HEK293 (cell line): ENCODE measurements around the gene C1orf21.

Experiments
- GLI4 ChIP-seq: fragments of 450-650 bp; formaldehyde crosslinking; IDR thresholded peaks from 2 replicates; pipeline ENCODE4 v1.5.1; 2016; ENCODE audit warnings: missing biosample characterization, missing genetic modification characterization
- KLF1 ChIP-seq: fragments of 450-650 bp; formaldehyde crosslinking; IDR thresholded peaks from 2 replicates; pipeline ENCODE4 v1.5.1; 2016; ENCODE audit warnings: missing biosample characterization, missing genetic modification characterization
- RBAK ChIP-seq: fragments of 450-650 bp; formaldehyde crosslinking; IDR thresholded peaks from 2 replicates; pipeline ENCODE4 v1.5.1; 2016; ENCODE audit warnings: missing biosample characterization, missing genetic modification characterization
- TSHZ1 ChIP-seq: fragments of 450-650 bp; formaldehyde crosslinking; IDR thresholded peaks from 2 replicates; pipeline ENCODE4 v1.5.1; 2016; ENCODE audit warnings: missing biosample characterization, missing genetic modification characterization, borderline replicate concordance
- ZBTB44 ChIP-seq: fragments of 450-650 bp; IDR thresholded peaks from 2 replicates; pipeline ENCODE4 v1.5.1; 2018; ENCODE audit warnings: missing biosample characterization, mild to moderate bottlenecking, missing genetic modification characterization
- ZBTB8A ChIP-seq: fragments of 450-650 bp; formaldehyde crosslinking; IDR thresholded peaks from 2 replicates; pipeline ENCODE4 v1.5.1; 2016; ENCODE audit warnings: missing biosample characterization, missing genetic modification characterization
- ZNF148 ChIP-seq: fragments of 450-650 bp; formaldehyde crosslinking; IDR thresholded peaks from 2 replicates; pipeline ENCODE4 v1.5.0; 2017; ENCODE audit warnings: missing biosample characterization, missing genetic modification characterization, borderline replicate concordance
- ZNF280D ChIP-seq: fragments of 450-650 bp; formaldehyde crosslinking; IDR thresholded peaks from 2 replicates; pipeline ENCODE4 v1.5.1; 2016; ENCODE audit warnings: missing biosample characterization, missing genetic modification characterization
- ZNF292 ChIP-seq: fragments of 450-650 bp; formaldehyde crosslinking; IDR thresholded peaks from 2 replicates; pipeline ENCODE4 v1.5.1; 2016; ENCODE audit warnings: low read depth, missing biosample characterization, missing genetic modification characterization, borderline replicate concordance
- ZNF391 ChIP-seq: fragments of 450-650 bp; formaldehyde crosslinking; IDR thresholded peaks from 2 replicates; pipeline ENCODE4 v1.5.1; 2016; ENCODE audit warnings: low read depth, missing biosample characterization, missing genetic modification characterization, borderline replicate concordance
- ZNF544 ChIP-seq: fragments of 450-650 bp; formaldehyde crosslinking; IDR thresholded peaks from 2 replicates; pipeline ENCODE4 v1.5.0; 2017; ENCODE audit warnings: missing biosample characterization, missing genetic modification characterization
- ZNF549 ChIP-seq: fragments of 450-650 bp; IDR thresholded peaks from 2 replicates; pipeline ENCODE4 v1.5.1; 2018; ENCODE audit warnings: missing biosample characterization, missing genetic modification characterization, mild to moderate bottlenecking, inconsistent platforms, moderate library complexity
- ZNF560 ChIP-seq: fragments of 450-650 bp; formaldehyde crosslinking; IDR thresholded peaks from 2 replicates; pipeline ENCODE4 v1.5.1; 2017; ENCODE audit warnings: missing biosample characterization, missing genetic modification characterization, borderline replicate concordance
- ZNF600 ChIP-seq: fragments of 450-650 bp; formaldehyde crosslinking; IDR thresholded peaks from 2 replicates; pipeline ENCODE4 v1.5.1; 2016; ENCODE audit warnings: missing biosample characterization, missing genetic modification characterization
- ZNF664 ChIP-seq: fragments of 450-650 bp; formaldehyde crosslinking; IDR thresholded peaks from 2 replicates; pipeline ENCODE4 v1.5.1; 2016; ENCODE audit warnings: missing biosample characterization, missing genetic modification characterization
- ZNF670 ChIP-seq: fragments of 450-650 bp; formaldehyde crosslinking; IDR thresholded peaks from 2 replicates; pipeline ENCODE4 v1.5.1; 2016; ENCODE audit warnings: missing biosample characterization, missing genetic modification characterization, low read depth
- ZNF791 ChIP-seq: fragments of 450-650 bp; formaldehyde crosslinking; IDR thresholded peaks from 2 replicates; pipeline ENCODE4 v1.5.1; 2016; ENCODE audit warnings: missing biosample characterization, missing genetic modification characterization
- TF ChIP-seq, protein P1 (sequence below): fragments of 450-650 bp; formaldehyde crosslinking; IDR thresholded peaks from 2 replicates; pipeline ENCODE4 v1.5.1; 2016; ENCODE audit warnings: missing biosample characterization, missing genetic modification characterization
- TF ChIP-seq, protein P2 (sequence below): fragments of 450-650 bp; formaldehyde crosslinking; IDR thresholded peaks from 2 replicates; pipeline ENCODE4 v1.5.1; 2017; ENCODE audit warnings: missing biosample characterization, missing genetic modification characterization
- TF ChIP-seq, protein P3 (sequence below): fragments of 450-650 bp; formaldehyde crosslinking; IDR thresholded peaks from 2 replicates; pipeline ENCODE4 v1.5.1; 2017; ENCODE audit warnings: missing biosample characterization, mild to moderate bottlenecking, missing genetic modification characterization, moderate library complexity
- TF ChIP-seq, protein P4 (sequence below): fragments of 450-650 bp; formaldehyde crosslinking; IDR thresholded peaks from 2 replicates; pipeline ENCODE4 v1.5.1; 2016; ENCODE audit warnings: missing biosample characterization, missing genetic modification characterization

The C1orf21 gene

GRCh38 chr1:184390889-184391288 lies 4.1 kb downstream of the C1orf21 start (continued):
- TF ChIP-seq GLI4 (no peak), ZBTB8A (tag by site-specific recombination) (0 out of 2 replicates have a peak, but pooled peaks have one; percentile 47), ZNF549 (tag by site-specific recombination) (no peak), TSHZ1 (tag by site-specific recombination) (no peak), RBAK (tag by site-specific recombination) (no peak), ZNF560 (tag by site-specific recombination) (no peak), ZNF148 (tag by site-specific recombination) (no peak), ZNF280D (tag by site-specific recombination) (no peak), KLF1 (tag by site-specific recombination) (no peak), ZNF600 (tag by site-specific recombination) (no peak), ZNF391 (tag by site-specific recombination) (no peak), ZNF664 (tag by site-specific recombination) (no peak), ZNF670 (no peak), ZNF292 (tag by site-specific recombination) (no peak), ZNF544 (tag by site-specific recombination) (no peak), ZBTB44 (tag by site-specific recombination) (peak; percentile 92), ZNF791 (no peak)
- TF ChIP-seq, protein P1, sequence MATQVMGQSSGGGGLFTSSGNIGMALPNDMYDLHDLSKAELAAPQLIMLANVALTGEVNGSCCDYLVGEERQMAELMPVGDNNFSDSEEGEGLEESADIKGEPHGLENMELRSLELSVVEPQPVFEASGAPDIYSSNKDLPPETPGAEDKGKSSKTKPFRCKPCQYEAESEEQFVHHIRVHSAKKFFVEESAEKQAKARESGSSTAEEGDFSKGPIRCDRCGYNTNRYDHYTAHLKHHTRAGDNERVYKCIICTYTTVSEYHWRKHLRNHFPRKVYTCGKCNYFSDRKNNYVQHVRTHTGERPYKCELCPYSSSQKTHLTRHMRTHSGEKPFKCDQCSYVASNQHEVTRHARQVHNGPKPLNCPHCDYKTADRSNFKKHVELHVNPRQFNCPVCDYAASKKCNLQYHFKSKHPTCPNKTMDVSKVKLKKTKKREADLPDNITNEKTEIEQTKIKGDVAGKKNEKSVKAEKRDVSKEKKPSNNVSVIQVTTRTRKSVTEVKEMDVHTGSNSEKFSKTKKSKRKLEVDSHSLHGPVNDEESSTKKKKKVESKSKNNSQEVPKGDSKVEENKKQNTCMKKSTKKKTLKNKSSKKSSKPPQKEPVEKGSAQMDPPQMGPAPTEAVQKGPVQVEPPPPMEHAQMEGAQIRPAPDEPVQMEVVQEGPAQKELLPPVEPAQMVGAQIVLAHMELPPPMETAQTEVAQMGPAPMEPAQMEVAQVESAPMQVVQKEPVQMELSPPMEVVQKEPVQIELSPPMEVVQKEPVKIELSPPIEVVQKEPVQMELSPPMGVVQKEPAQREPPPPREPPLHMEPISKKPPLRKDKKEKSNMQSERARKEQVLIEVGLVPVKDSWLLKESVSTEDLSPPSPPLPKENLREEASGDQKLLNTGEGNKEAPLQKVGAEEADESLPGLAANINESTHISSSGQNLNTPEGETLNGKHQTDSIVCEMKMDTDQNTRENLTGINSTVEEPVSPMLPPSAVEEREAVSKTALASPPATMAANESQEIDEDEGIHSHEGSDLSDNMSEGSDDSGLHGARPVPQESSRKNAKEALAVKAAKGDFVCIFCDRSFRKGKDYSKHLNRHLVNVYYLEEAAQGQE (tag by site-specific recombination): no peak
- TF ChIP-seq, protein P2, sequence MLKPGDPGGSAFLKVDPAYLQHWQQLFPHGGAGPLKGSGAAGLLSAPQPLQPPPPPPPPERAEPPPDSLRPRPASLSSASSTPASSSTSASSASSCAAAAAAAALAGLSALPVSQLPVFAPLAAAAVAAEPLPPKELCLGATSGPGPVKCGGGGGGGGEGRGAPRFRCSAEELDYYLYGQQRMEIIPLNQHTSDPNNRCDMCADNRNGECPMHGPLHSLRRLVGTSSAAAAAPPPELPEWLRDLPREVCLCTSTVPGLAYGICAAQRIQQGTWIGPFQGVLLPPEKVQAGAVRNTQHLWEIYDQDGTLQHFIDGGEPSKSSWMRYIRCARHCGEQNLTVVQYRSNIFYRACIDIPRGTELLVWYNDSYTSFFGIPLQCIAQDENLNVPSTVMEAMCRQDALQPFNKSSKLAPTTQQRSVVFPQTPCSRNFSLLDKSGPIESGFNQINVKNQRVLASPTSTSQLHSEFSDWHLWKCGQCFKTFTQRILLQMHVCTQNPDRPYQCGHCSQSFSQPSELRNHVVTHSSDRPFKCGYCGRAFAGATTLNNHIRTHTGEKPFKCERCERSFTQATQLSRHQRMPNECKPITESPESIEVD: peak; percentile 97
- TF ChIP-seq, protein P3, sequence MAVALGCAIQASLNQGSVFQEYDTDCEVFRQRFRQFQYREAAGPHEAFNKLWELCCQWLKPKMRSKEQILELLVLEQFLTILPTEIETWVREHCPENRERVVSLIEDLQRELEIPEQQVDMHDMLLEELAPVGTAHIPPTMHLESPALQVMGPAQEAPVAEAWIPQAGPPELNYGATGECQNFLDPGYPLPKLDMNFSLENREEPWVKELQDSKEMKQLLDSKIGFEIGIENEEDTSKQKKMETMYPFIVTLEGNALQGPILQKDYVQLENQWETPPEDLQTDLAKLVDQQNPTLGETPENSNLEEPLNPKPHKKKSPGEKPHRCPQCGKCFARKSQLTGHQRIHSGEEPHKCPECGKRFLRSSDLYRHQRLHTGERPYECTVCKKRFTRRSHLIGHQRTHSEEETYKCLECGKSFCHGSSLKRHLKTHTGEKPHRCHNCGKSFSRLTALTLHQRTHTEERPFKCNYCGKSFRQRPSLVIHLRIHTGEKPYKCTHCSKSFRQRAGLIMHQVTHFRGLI (tag by site-specific recombination): 0 out of 2 replicates have a peak, but pooled peaks have one; percentile 25
- TF ChIP-seq, protein P4, sequence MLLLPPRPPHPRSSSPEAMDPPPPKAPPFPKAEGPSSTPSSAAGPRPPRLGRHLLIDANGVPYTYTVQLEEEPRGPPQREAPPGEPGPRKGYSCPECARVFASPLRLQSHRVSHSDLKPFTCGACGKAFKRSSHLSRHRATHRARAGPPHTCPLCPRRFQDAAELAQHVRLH (tag by site-specific recombination): no peak
